Left forelimb (tissue), 1 donor: ENCODE measurements around the gene RADIL.

Source experiments
- DNase-seq: peaks from one replicate; pipeline ENCODE4 v3.0.0-alpha.2; 2018; ENCODE audit warnings: low spot score

The RADIL gene

DNA sequence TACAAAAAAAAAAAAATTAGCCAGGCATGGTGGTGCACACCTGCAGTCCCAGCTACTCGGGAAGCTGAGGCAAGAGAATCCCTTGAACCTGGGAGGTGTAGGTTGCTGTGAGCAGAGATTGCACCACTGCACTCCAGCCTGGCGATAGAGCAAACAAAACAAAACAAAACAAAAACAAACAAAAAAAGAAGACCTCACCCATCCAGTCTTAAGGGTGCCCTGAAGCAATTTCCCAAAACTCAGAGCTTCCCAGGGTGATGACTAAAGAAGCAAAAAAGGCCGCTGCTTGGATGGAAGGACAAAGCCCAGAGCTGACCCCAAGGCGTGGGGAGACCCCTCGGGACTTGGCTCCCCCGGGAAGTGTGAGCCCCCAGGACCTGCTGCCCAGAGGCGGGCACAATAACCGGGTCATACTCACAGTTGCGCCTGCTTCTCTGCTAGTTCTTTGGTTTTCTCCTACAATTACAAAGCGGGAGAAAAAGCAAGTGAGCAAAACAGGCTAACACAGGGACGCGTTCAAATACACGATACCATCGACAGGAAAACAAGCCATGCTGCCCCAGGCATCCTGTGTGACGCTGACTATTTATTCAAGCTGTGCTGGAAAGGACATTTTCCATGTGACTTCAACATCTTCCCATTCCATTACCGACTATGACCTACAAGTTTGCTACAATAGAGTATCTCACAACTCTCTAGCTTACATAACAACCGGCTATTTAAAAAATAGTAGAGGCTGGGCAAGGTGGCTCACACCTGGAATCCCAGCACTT lies 51.6 kb downstream of the RADIL start:
- no peak for DNase-seq

DNA sequence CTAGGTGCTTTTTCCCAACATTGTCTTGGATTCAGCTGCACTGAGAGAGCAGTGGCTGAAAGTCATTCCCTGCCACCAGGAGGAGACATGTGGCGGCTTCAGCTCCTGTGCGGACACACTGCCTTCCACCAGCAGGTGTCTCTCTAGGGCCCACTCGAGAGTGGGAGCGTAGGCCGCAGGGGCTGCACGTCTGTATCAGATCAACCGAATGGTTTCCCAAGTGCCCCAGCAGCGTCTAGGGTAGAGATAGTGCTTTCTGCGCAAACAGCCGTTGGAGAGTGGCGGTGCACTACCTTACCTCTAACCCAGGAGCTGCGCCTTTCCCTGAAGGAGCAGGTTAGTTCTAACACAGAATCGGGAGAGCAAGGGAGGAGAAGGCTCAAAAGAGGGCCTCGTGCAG lies 53.3 kb downstream of the RADIL start:
- DNase-seq, result no peak

DNA sequence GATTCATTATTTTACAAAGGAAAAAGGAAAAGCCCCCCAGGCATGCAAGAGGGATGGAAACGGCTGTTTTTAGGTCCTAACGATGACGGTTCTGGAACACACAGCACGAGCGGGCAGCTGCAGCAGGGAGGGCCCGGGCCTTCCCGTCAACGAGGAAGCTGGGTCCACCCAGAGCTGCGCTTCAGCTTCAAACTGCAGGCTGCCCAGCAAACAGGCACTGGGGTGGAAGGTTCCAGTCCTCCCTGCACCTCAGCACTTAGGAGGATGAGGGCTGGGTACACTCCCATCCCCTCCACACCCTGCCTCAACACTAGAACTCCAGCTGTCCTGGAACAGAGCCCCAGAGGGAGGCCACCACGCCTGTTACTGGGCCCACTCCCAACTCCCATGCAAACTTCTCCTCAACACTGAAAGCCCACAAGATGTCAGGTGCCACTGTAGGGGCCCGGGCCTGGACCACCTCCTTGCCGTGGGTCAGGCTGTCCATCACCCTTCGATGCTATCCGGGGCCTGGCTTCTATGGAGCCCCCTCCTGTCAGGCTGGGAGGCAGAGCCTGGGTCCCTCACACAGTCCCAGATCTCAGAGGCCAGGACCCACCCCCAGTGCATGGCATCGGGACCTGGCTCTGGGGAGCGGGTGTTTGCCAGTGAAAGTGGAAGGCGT lies 54.7 kb downstream of the RADIL start:
- no peak for DNase-seq

GRCh38 chr7:4825081-4825480 lies 58.4 kb downstream of the RADIL start:
- no peak for DNase-seq

DNA sequence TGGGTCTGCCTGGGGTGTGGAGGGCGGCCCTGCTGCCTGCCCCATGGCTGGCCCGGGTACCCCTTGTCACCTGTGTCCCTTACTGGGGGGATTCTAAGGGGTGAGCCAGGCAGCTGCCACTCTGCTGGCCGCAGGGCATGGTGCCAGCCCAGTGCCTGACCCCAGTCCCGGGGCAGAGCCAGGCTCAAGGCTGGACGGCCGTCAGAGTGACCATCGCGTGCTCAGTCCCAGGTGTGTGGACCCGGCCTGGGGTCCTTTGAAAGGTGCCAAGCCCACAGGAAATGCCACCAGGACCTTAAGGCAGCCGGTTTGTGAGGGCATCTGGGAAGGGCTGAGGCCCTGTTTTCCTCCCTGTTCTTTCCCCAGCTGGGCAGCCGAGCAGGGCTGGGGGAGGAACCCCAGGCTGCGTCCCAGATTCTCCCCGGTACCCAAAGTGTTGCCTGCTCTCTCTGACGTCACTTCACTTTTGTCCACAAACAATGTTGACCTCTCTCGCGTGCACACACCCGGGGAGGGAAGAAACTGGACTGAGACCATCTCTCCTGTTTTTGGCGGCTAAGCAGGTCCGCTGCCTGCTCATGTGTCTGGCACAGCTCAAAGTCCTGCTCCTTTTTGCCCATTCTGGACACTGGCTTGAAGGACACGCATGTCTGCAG lies 59.3 kb downstream of the RADIL start:
- DNase-seq, result no peak

GRCh38 chr7:4823441-4824119 lies 59.9 kb downstream of the RADIL start:
- DNase-seq, result no peak

- no peak for DNase-seq
These were observed 60.8 kb downstream of the RADIL start for GRCh38 chr7:4822677-4823076.

DNA sequence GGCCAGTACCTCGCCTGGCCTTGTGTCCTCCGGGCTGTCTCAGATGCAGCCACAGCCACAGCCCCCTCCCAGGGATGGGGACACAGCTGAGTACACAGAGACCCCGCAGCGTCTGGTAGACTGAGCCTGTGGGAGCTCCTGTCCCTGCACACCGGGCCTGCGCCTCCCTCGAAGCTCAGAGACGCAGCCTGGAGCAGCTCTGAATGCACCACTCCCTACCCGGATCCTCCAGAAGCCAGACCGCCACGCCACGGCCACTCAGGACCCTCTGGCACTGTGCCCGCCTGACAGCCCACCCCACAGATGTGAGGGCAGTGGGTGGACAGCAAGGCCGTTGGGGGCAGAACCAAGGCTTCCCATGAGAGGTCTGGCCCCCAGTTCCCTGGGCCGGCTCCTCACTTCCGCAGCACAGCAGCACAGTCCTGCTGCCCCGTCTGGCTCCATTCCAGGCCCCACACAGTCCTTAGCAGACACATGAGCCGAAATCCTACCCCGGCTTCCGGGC lies 62.5 kb downstream of the RADIL start:
- DNase-seq, result no peak

DNA sequence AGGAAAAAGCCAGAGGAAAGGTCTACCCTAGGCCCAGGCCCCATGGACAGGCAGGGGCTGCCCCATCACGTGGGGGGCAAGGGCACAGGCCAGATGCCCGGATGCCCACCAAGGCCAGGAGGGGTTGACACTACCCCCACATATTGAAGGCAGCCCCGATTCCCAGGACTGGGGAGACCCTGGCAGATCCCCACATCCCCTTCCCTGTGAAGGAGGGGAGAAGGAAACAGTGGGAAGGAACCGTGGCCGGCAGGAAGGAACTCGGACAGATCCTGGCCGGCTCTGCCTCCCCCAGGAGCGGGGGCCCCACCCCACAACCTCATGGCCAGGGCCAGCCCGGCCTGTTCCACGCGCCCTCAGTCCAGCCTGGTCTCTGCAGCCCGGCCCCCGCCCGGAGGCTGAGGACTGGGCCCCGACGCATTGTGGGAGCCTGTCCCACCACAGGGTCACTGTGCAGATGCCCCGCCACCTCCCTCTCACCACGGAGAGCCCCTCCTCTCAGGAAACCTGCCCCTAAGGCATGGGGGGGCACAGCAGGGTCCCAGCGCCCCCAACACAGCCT lies 63.0 kb downstream of the RADIL start:
- no peak for DNase-seq

DNA sequence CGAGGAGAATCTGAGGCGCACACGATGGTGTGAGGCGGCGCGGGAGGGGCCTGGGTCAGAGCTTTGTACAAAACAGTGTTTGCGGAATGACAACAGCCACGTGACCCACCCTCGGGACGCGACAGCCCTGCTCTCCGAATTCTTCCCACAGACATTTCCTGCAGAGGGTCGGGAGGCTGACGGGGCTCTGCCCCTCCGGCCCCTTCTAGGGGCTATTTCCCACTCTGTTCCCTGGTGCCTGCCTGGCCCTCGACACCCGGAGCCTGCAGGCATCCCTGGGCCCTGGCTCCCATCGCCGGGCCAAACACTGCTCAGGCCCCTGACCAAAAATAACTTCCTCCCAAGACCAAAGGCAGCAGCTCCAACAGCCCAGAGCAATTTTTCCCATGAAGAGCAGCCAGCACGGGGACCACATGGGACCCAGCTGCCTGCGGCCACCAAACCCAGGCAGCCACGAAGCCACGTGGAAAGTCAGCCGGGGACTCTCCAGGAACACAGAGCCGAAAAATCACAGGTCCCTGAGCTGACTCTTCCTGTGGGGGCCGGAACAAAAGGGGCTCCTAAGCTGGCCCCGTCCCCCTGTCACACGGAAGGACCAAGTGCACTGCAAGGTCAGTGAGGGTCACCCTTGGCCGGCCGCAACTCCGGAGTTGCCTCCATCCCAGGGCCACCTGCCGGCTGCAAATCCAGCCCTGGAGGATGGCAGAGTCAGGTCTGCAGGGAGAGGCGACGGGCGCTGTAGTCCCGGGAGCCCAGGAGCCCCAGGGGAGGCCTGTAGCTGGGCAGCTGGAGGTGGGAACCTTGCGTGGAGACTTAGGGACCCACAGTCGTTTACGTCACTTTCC lies 63.7 kb downstream of the RADIL start:
- no peak for DNase-seq

DNA sequence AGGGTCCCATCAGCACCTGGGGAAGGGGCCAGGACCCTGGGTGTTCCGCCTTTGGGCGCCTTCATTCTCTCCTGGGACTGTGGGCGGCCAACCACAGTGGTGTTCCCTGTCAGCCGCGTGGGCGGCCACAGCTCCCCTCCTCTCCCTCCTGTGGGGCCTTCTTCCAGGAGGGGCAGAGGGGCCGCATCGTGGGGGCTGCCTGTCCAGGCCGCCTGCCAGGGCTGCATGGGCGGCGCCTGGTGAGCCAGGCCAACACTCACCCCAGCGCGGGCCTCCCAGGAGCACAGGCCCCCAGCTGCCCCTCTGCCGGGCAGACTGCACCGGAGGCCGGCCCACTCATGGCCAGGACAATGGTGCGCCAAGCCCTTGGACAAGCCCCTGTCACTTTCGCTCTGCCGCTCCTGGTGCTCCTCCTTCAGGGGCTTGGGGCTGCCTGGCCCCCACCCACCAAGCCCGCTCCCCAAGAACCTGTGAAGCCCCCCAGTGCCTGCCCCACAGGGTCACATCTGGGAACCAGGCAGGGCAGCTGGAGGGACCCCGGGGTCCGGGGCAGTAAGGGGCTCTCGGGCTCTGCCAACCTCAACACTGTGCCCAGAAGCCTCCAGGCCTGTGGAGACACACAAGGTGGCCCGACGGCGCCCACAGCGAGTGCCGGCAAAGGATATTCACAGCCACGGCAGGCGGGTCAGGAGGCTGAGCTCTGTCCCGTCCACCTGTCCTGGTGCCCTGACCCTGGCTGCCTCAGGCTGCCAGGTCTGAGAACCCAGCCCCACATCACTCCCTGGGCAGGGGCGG lies 65.3 kb downstream of the RADIL start:
- DNase-seq, result no peak

DNA sequence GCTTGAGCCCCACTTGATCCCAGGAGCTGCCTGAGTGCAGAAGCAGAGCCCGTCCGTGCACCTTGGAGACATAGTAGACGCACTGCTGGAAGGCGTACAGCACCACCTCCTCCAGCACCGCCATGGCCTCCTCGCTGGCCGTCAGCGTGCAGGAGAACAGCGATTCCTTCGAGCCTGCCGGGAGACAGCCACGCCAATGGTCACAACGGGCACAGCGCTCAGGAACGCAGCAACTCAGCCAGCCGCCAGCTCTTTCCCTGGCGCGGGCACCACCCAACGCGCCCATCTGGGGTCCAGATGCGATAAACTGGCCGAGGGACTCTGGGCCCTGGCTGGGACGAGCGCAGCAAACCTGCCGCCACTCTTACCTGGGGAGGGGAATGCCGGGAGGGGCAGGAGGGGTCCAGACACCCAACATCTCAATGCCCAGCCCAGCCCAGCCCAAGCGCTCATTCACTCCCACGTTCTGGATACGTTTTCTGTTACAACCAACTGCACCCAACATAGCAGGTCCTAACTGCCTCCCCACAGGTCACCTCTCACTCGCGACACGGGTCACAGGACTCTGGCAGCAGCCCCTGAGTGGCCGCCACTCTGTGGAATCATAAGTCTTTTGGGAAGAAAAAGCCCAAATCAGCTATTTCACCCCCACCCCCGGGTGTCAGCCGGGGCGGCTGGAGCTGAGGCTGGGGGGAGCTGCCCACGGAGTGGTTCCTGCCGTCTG lies 66.2 kb downstream of the RADIL start:
- DNase-seq, result no peak

DNA sequence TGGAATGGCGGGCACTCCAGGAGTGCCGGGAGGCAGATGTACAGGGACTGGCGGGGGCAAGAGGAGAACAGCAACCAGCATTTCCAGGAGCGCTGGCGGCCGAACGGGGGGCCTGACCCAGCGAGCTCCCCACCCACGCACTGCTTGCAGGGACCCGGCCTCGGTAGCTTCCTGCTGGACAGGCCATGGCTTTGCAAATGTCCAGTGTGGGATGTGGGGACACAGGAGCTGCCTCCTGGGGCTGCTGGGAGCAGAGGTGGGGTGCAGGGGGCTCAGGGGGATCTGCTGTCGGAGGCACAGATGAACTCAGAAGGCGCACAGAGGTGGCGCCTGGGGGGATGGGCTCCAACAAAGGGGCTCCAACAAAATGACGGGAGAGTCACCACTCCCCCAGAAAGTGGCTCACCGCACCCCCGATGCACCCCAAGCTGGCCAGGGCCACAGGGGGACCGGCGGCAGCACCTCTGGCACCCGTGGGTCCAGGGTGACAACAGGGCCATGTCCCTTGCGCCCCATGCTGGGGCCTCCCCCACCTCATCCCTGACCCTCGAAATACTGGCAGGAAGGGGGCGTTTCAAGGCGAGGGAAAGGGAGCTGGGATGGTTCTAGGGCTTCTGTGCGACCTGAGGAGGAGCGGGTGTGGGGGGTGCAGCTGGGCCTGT lies 67.0 kb downstream of the RADIL start:
- DNase-seq, result no peak

- no peak for DNase-seq
These were observed 67.7 kb downstream of the RADIL start for GRCh38 chr7:4815609-4816418.

- DNase-seq, result no peak
These were observed 68.4 kb downstream of the RADIL start for GRCh38 chr7:4815121-4815520.

- DNase-seq, result no peak
These were observed 69.1 kb downstream of the RADIL start for GRCh38 chr7:4814433-4814832.

DNA sequence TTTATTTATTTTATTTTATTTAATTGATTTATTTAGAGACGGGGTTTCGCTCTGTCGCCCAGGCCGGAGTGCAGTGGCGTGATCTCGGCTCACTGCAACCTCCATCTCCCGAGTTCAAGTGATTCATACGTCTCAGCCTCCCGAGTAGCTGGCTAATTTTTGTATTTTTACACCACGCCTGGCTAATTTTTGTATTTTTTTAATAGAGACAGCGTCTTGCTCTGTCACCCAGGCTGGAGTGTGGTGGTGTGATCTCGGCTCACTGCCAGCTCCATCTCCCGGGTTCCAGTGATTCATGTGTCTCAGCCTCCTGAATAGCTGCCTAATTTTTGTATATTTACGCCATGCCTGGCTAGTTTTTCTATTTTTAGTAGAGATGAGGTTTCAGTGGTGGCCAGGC lies 73.8 kb downstream of the RADIL start:
- DNase-seq, result no peak

GRCh38 chr7:4809091-4809591 lies 74.4 kb downstream of the RADIL start:
- DNase-seq, result no peak
